GM08714 (cell line): Measurements from ENCODE around the gene KPNB1.
"Not testable (repeated sequence)": the region's sequence is repeated elsewhere in the genome, so short reads cannot be mapped to it uniquely, and the experiment has no call there.

Experiments used
- H3K4me3 ChIP-seq: fragments of 200-500 bp; sonication (Bioruptor generic); 2 replicates; pipeline ENCODE4 v1.5.1; 2014; ENCODE audit warnings: mild to moderate bottlenecking, low read length, inconsistent platforms
- ZNF274 ChIP-seq: IDR thresholded peaks from 2 replicates; pipeline ENCODE4 v1.6.1; 2012; ENCODE audit warnings: mild to moderate bottlenecking, low read depth, low read length

Gene KPNB1

DNA sequence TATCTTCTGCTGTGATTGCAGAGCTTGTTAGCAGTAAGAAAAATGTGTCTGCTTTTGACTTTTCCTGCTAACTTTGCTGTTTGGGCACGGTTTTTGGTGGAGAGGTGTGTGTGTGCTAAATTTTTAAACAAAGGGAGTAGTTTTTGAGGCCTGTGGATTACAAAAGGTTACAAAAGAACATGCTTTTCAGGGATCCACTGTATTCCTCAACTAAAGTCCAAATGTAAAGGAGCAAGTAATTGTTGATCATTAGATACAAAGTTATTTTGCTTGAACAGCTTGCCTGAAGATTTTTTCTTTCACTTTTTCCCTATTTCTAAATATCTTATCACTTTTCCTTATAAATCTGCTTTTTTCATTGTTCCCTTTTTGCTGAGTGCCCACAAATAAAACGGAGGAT is 2.0 kb downstream of the KPNB1 start:
- peak overlapping the region; percentile 100; the same call in 1 of the 2 replicates for H3K4me3 ChIP-seq
- no peak for TF ChIP-seq ZNF274

DNA sequence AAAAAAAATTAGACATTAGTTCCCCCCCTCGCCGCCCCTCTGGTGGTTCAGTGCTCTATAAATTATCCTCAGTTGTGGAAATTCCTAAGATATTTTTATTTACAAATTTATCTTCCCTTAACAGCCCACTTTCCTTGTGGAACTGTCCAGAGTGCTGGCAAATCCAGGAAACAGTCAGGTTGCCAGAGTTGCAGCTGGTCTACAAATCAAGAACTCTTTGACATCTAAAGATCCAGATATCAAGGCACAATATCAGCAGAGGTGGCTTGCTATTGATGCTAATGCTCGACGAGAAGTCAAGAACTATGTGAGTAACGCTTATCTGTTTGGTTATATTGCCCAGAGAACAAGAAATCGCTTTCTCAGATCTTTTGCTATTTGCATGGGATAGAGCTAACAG is 2.9 kb downstream of the KPNB1 start:
- no peak overlapping the region for H3K4me3 ChIP-seq
- TF ChIP-seq ZNF274 = no peak

DNA sequence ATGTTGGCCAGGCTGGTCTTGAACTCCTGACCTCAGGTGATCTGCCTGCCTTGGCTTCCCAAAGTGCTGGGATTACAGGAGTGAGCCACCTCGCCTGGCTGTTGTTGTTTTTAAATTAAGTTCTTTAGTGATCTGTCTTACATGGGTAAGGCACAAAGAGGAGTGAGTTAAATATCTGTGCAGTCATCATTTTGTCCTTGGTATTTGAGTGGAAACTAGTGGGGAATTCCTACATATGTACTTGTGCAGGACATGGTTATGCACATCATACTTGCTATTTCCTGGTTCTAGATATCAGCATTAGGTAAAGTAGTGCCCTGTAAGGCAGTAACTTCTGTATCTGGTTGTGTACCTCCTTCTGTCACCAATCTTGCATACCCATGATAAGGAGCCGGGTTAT is 3.7 kb downstream of the KPNB1 start:
- no peak for TF ChIP-seq ZNF274
- no peak overlapping the region; the same call in 1 of the 2 replicates for H3K4me3 ChIP-seq

DNA sequence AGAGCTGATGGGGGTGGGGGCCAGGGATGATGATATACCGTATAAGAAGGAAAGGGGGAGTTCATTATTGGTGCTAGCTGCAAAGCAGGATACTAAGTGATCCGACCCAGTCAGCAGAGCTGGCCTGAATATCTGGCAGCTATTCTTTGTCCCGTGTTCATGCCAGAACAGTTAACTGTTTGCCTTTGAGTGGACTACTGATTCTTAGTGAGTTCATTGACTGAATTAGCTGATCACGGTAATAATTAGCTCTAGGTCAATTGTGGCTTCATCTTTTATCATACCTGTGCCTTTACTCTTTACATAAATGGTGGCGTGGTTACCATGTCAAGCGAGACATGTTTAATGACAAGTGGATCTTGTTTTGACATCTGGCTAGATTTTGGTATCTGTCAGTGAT is 5.3 kb downstream of the KPNB1 start:
- TF ChIP-seq ZNF274 = no peak
- H3K4me3 ChIP-seq = no peak overlapping the region

DNA sequence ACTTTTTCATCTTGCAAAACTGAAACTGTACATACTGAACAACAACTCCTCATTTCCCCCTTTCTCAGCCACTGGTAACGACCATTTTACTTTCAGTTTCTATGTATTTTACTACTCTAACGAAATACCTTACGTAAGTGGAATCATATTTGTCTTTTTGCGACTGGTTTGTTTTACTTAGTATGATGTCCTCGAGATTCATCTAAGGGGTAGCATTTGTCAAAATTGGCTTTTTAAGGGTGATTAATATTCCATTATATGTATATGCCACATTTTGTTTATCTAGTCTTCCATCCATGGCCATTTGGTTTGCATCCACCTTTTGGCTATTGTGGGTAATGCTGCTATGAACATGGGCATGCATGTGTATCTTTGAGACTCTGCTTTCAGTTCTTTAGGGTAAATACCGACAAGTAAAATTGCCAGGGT is 10.4 kb downstream of the KPNB1 start:
- TF ChIP-seq ZNF274 = no peak
- H3K4me3 ChIP-seq = no peak overlapping the region; the same call in 1 of the 2 replicates

DNA sequence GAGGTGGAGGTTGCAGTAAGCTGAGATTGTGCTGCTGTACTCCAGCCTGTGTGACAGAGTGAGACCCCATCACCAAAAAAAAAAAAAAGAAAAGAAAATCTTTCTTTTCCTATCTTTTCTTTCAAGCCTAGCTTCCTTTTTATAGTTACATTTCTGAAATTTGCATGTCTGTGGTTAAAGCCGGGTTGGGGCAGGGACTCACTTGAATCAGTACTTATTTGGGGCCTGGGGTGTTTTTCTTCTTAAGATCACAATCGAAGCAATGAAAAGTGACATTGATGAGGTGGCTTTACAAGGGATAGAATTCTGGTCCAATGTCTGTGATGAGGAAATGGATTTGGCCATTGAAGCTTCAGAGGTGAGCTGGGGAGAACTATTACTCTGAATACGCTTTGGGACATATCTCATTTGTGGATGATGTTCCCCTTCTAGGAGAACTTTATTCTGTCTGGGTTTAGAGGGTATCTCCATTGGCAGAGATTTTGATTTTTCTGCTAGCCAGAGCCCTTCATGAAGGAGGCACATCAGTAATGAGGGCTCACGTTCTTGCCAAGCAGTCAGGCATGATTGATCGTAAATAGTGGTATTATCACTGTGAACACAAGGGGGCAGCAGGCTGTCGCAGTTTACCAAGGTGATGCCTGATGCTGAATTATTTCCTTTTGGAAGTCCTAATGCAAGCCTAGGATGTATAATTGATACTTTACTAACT is 14.3 kb downstream of the KPNB1 start:
- H3K4me3 ChIP-seq = no peak overlapping the region; the same call in 1 of the 2 replicates
- TF ChIP-seq ZNF274 = no peak

DNA sequence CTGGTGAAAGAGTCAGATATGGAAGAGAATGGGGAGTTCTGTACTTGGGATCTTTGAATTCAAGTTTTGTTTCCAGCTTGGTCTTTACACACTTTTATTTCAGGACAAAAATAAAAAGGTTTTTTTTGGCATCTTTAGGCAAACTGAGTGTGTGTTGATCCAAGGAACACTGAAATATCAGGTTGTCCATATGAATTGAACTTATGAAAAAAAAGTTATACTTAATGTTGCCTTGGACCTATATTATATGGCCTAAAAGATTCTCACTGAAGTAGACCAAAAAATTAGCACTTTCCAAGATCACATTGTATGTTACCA is 14.9 kb downstream of the KPNB1 start:
- TF ChIP-seq ZNF274 = no peak
- H3K4me3 ChIP-seq = no peak overlapping the region

DNA sequence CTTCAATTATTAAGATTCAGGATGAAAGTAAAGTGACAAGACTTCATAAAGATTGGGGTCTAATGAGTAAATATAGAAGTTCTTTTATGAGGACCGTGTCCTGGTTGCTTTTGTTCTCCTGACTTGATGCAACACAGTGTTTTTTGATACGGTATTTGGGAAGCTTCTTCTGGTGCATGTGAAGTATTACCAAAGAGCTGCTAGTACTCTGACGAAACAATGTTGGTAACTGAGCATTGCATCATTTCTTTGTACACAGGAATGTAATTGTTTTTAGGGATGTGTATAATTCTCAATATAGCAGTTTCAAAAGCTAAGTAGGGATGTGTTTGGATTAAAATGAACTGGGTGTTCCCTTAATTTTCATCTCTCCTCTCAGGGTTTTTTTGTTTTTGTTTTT is 15.9 kb downstream of the KPNB1 start:
- TF ChIP-seq ZNF274 = no peak
- H3K4me3 ChIP-seq = no peak overlapping the region

DNA sequence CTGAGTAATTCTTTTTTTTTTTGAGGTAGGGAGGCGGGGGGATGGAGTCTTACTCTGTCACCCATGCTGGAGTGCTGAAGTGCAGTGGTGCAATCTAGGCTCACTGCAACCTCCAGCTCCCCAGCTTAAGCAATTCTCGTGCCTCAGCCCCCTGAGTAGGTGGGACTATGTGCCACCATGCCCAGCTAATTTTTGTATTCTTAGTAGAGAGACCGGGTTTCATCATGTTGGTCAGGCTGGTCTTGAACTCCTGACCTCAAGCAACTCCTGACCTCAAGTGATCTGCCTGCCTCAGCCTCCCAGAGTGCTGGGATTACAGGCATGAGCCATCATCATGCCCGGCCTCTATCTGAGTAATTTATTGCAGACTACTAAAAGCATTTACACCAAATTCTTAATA is 19.4 kb downstream of the KPNB1 start:
- no peak overlapping the region for H3K4me3 ChIP-seq
- TF ChIP-seq ZNF274 = no peak

DNA sequence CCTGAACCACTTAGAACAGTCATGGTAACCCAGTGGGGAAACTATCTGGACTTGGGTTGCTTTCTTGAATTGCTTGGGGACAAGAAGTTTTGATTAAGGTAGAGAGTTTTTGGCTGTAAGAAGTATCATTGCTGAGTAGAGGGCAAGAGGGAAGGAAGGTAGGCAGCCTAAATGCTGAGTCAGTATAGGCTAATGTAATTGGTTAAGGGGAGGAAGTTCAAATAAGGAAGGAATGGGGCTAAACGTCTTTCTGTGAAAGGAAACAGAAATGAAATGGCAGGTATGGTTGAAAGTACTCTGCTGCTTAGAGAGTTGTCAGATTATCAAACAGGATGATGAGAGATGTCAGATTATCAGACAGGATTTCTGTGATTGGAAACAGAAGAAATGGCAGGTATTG is 20.3 kb downstream of the KPNB1 start:
- TF ChIP-seq ZNF274 = no peak

DNA sequence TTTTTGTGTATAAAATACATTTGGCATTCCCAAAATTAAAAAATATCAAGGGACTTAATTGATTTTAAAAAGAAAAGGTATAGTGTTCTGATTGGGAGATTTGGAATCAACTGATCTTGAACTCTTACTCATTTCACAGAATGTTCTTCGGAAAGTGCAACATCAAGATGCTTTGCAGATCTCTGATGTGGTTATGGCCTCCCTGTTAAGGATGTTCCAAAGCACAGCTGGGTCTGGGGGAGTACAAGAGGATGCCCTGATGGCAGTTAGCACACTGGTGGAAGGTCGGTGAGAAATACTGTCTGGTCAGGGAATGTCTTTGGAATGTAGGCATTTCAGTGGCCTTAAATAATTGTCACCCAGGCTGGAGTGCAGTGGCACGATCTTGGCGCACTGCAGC is 24.8 kb downstream of the KPNB1 start:
- H3K4me3 ChIP-seq = no peak overlapping the region
- TF ChIP-seq ZNF274 = no peak

More for the DNA sequence above, 20.3 kb downstream of the KPNB1 start:
- H3K4me3 ChIP-seq = no peak overlapping the region

DNA sequence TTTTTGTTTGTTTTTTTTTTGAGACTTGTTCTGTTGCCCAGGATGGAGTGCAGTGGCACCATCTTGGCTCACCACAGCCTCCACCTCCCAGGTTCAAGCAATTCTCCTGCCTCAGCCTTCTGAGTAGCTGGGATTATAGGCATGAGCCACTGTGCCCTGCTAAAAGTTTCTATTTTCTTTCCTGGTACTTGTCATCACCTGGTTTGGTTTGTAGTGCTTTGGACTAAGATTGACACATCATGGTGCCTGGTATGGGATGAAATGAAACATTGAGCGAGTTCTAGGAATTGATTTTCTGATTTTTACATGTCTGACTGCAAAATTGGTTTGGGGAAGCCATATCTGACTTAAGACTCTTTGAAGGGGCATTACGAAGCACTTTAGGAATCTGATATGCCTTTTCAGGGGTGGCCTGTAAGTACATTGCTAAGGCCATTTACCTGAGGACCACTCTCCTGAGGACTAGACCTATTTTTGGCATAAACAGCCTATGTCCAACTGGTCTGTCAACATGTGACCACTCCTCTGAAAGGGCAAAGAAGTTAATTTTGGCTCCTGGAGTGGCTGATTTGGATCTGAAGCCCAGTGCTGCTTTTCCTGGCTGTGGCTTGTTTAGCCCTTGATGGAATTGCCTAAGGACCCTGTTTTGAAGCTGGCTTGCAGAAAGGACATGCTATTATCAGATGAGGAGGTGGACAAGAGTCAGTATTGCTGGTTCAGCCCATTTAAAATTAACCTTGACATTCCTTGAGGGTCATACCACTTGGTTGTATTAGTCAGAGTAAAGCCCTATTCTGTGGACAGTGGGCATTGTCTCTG is 25.9 kb downstream of the KPNB1 start:
- no peak overlapping the region for H3K4me3 ChIP-seq

DNA sequence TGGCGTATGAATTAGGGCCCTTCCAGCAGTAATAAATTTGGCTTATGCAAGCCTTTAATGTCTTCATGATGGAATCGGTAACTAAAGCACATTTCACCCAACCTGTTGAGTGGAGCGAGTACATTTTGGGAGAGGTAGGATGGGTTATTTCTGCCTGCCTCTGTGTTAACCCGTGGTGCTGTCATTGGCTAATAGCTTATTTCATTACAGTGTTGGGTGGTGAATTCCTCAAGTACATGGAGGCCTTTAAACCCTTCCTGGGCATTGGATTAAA is 26.4 kb downstream of the KPNB1 start:
- no peak overlapping the region for H3K4me3 ChIP-seq
- no peak for TF ChIP-seq ZNF274

More for the DNA sequence above, 25.9 kb downstream of the KPNB1 start:
- no peak for TF ChIP-seq ZNF274

DNA sequence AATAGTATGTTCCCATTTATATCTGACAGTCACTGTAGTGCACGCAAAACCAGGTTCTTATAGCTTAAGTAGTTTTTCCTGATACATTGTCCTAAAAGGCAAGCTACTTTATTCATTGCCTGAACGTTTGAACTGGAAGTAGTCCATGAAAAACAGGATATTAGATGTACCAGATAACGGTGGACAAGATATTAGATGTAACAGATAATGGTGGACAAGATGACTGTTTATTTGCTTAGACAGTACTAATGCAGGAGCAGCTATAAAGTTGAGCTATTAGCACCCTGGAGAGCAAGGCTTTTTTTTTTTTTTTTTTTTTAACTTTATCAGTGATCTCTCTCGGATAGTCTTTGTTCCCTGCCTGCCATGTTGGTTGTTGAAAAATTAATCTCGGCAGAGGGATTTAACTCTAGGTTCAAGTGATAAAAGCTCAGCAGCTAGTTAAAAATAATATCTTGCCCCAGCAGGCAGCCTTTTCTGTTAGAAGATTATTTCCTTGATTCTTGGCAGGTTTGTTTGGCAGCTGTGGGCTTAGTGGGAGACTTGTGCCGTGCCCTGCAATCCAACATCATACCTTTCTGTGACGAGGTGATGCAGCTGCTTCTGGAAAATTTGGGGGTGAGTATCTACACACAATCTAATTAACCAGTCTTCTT is 26.9 kb downstream of the KPNB1 start:
- no peak for TF ChIP-seq ZNF274

DNA sequence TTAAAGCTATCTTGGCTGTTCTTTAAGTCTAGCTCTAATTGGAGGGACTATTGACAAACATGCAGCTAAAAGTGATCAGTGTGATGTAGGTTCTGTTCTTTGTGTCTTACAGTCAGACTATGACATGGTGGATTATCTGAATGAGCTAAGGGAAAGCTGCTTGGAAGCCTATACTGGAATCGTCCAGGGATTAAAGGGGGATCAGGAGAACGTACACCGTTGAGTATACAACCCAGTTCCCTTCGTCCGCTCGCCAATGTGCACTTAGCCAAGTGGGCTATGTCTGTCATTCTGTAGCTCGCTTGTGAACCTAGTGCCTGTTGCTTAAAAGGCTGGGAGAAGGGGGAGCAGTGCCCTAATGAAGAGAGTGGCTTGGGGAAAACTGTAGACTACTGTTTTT is 28.5 kb downstream of the KPNB1 start:
- no peak for TF ChIP-seq ZNF274
- H3K4me3 ChIP-seq = no peak overlapping the region

More for the DNA sequence above, 26.9 kb downstream of the KPNB1 start:
- no peak overlapping the region for H3K4me3 ChIP-seq

DNA sequence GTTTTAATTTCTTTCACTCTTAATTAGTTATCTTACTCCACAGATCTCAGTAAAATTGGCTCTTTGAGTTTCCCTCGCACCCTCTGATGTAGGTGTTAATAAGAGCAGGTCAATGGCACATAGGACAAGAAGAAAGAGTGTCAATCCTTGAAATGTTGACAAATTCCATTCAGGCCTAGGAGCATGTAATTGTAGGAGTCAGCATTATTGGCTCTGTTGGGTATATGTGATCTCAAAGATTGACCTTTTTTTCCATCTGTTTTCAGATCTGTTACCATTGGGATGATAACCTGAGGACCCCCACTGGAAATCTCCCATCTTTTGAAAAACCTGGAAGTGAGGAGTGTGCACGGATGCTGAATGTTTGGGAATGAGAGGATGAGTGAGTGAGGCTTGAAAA is 32.4 kb downstream of the KPNB1 start:
- TF ChIP-seq ZNF274 = no peak
- no peak overlapping the region for H3K4me3 ChIP-seq

DNA sequence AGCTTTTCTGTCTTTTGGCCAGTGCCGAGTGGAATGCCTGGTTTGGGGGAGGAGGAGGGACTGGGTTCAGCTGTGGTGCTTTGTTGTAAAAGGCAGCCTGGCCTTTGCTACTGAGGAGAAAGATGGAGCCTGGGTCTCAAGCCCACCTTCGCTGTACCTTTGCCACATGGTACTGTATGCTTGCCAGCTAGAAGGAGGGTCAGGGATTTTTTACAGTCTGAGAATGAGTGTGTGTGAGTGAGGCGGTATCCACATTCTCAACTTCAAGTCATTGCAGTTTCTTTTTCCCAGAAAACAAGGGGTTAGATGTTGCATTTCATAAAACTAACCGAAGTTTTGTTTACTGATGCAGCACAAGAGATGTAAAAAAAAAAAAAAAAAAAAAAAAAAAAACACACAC is 33.0 kb downstream of the KPNB1 start:
- not testable (repeated sequence) for H3K4me3 ChIP-seq
